Measurements from ENCODE around the gene AGAP3. TPM values are rescaled to one million over a fixed set of nuclear protein-coding genes. Genes with fewer than 3 reads are reported as not detected.

AGAP3 gene
- total RNA-seq, 3 donors from 2014 or later (not counting 1 experiment from before 2014, with no cell fraction given): 27.7 to 46.9 (median 42.8) TPM

DNA sequence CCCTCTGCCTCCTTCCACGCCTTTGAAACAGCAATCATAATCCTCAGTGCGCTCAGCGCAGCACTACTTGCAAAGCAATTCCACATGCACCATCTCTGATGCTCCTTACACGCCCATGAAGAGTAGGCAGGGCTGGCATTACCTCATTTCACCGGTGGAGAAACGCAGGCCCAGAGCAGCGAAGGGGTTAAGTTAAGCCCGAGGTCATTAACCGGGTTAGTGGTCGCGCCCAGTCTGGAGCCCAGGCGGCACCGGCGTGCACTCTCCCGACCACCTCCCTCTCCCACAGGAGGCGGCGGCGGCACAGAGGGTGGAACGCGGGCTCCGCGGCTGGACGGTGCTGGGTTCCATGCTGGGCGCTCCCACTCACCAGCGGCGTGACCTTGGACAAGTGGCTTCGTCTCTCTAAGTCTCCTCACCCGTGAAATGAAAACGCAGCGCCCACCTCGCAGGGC is 6.2 kb upstream of the AGAP3 start:
- peaks cover 25 to 46% of the 10 kb centered on the region in 2 donors for H3K4me1 Mint-ChIP-seq
- H3K9me3 ChIP-seq (ENCODE audit: control insufficient read depth, insufficient read depth, low read length): no peaks in the 10 kb centered on the region
- TF ChIP-seq, protein P1, sequence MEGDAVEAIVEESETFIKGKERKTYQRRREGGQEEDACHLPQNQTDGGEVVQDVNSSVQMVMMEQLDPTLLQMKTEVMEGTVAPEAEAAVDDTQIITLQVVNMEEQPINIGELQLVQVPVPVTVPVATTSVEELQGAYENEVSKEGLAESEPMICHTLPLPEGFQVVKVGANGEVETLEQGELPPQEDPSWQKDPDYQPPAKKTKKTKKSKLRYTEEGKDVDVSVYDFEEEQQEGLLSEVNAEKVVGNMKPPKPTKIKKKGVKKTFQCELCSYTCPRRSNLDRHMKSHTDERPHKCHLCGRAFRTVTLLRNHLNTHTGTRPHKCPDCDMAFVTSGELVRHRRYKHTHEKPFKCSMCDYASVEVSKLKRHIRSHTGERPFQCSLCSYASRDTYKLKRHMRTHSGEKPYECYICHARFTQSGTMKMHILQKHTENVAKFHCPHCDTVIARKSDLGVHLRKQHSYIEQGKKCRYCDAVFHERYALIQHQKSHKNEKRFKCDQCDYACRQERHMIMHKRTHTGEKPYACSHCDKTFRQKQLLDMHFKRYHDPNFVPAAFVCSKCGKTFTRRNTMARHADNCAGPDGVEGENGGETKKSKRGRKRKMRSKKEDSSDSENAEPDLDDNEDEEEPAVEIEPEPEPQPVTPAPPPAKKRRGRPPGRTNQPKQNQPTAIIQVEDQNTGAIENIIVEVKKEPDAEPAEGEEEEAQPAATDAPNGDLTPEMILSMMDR (IDR thresholded peaks at IDR 0.05): no peak
- ATAC-seq (peak in 2 of 3 donors; percentile 1), DNase-seq (peak in 1 of 2 donors; percentile 34)
- H3K4me3 Mint-ChIP-seq: peak overlapping the region; percentile 89
- H3K27me3 ChIP-seq (ENCODE audit: control insufficient read depth, insufficient read depth, low read length): no peaks in the 10 kb centered on the region
- peaks cover 16% of the 10 kb centered on the region for H3K36me3 ChIP-seq (ENCODE audit: control insufficient read depth, insufficient read depth, low read length)
- H3K4me3 ChIP-seq (ENCODE audit: low read length): peak overlapping the region; percentile 78
- WGBS (ENCODE audit: insufficient coverage): 2% methylated on average over 31 of the region's 31 CpGs
- no peaks in the 10 kb centered on the region for H3K9me3 Mint-ChIP-seq
- H3K27ac Mint-ChIP-seq: peak overlapping the region; percentile 50 to 98
- intact Hi-C loops (cut with micrococcal nuclease): loop anchor here (1.0 to 5.0 kb wide), 3 partner anchors 22 to 262 kb away; partner anchors contain the start of genes ABCB8 and NUB1
- H3K4me1 ChIP-seq (ENCODE audit: control insufficient read depth, insufficient read depth, low read length): peaks cover 38% of the 10 kb centered on the region
- H3K27ac ChIP-seq (ENCODE audit: low read length): peak overlapping the region; percentile 78
- no peaks in the 10 kb centered on the region for H3K36me3 Mint-ChIP-seq
- no peaks in the 10 kb centered on the region for H3K27me3 Mint-ChIP-seq (ENCODE audit: low read depth in 2 of 2)

DNA sequence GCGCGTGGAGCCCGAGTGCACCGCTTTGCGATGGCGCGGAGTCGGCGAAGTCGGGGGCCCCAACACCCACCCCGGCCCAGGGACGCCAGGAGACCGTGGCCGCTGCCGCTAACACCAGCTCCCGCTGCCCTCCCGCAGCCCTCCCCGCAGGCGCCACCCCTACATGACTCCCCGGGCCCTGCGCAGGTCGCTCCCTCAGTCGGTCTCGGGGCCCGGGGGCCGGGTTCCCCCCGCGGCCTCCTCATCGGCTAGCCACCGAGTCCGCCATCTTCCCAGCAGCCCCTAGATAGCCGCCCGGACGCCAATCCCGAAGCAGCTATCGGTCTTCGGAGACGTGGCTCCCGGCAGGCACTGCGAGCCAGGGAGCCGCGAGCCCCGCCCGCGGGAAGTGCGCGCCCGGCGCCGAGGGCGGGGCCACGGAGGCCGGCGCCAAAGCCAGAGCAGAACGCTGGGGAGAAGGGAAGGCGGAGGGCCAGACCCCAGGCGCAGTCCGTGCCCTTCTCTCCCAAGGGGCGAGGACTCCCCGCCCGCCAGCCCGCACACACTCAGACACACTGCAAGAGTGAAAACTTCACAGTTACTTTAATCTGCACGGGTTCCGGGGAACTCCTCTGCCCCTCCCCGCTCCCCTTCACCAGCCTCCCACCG is 5.6 kb upstream of the AGAP3 start, which contains the start of gene FASTK:
Gene FASTK, minus strand, starts transcription at position 288 of the 648 bp plus-strand sequence. Its CDS starts 43 bp downstream, at position 245.
- no peaks in the 10 kb centered on the region for H3K36me3 Mint-ChIP-seq
- peaks cover 44% of the 10 kb centered on the region for H3K4me1 ChIP-seq (ENCODE audit: control insufficient read depth, insufficient read depth, low read length)
- WGBS (ENCODE audit: insufficient coverage): 2% methylated on average over 66 of the region's 66 CpGs
- H3K27ac ChIP-seq (ENCODE audit: low read length): peak within 1 kb of the TSS; percentile 78
- no peaks in the 10 kb centered on the region for H3K9me3 Mint-ChIP-seq
- TF ChIP-seq, protein P1 (IDR thresholded peaks at IDR 0.05): no peak
- peak within 1 kb of the TSS; percentile 89 for H3K4me3 Mint-ChIP-seq
- no peaks in the 10 kb centered on the region for H3K9me3 ChIP-seq (ENCODE audit: control insufficient read depth, insufficient read depth, low read length)
- no peaks in the 10 kb centered on the region for H3K27me3 ChIP-seq (ENCODE audit: control insufficient read depth, insufficient read depth, low read length)
- H3K27ac Mint-ChIP-seq: peak within 1 kb of the TSS; percentile 50 to 98
- DNase-seq: peak; percentile 82 to 94
- H3K4me3 ChIP-seq (ENCODE audit: low read length): peak within 1 kb of the TSS; percentile 78
- H3K27me3 Mint-ChIP-seq (ENCODE audit: low read depth in 2 of 2): no peaks in the 10 kb centered on the region
- peak; percentile 73 to 91 (median 79) for ATAC-seq
- H3K4me1 Mint-ChIP-seq: peaks cover 30 to 51% of the 10 kb centered on the region in 2 donors
- peaks cover 11% of the 10 kb centered on the region for H3K36me3 ChIP-seq (ENCODE audit: control insufficient read depth, insufficient read depth, low read length)
- intact Hi-C loops (cut with micrococcal nuclease): loop anchor here (1.0 to 5.0 kb wide), 3 partner anchors 22 to 262 kb away; partner anchors contain the start of genes ABCB8 and NUB1

DNA sequence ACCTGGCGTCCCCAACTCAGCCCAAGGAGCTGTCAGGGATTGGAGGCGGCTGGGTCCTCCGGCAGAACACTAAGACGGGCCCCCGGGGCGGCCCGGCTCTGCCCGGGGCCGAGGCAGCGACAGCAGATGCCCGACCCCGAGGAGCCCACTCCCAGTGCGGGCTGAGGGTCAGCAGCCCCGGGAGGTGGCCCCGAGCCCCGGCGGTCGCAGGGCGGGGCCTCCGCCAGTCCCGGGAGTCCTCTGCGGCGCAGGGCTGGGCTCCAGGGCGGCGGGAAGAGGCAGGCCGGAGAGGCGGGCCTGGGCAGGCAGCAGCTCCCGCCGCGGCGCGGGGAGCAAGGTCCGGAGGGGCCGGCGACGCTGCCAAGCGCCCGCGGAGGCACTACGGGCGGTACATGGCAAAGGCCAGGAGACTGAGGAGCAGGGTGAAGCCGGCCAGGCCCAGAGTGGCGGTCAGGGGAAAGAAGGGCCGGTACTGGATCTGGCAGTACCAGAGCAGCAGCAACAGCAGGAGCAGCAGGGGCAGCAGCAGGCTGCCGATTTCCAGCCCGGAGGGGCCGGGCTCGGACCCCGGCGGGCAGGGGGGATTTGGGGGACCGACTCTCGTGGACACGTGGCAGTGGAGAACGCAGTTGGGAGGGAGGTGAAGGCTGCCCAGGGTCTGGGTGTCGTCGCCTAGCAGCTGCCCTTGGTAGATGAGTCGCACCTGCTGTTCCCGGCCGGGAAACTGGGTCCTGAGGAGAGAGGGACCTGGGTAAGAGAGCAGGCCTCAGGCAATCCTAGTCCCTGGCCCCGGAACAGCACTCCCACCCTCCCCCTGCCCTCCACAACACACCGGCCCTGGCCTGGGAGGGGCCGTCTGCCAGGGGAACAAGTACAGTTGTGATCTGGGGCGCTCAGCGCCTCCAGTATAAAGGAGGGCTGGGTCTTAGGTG is 4.8 kb upstream of the AGAP3 start:
- no peak for ATAC-seq
- DNase-seq: peak in 1 of 2 donors; percentile 23
- TF ChIP-seq, protein P1 (IDR thresholded peaks at IDR 0.05): no peak
- H3K4me3 Mint-ChIP-seq: peak overlapping the region; percentile 89
- peaks cover 47% of the 10 kb centered on the region for H3K4me1 ChIP-seq (ENCODE audit: control insufficient read depth, insufficient read depth, low read length)
- WGBS (ENCODE audit: insufficient coverage): 76% methylated on average over 63 of the region's 64 CpGs
- H3K27ac ChIP-seq (ENCODE audit: low read length): peak overlapping the region; percentile 88
- no peaks in the 10 kb centered on the region for H3K27me3 Mint-ChIP-seq (ENCODE audit: low read depth in 2 of 2)
- peaks cover 9% of the 10 kb centered on the region for H3K36me3 ChIP-seq (ENCODE audit: control insufficient read depth, insufficient read depth, low read length)
- H3K27me3 ChIP-seq (ENCODE audit: control insufficient read depth, insufficient read depth, low read length): no peaks in the 10 kb centered on the region
- peaks cover 35 to 56% of the 10 kb centered on the region in 2 donors for H3K4me1 Mint-ChIP-seq
- peak overlapping the region; percentile 13 for H3K4me3 ChIP-seq (ENCODE audit: low read length)
- peak overlapping the region; percentile 88 to 98 for H3K27ac Mint-ChIP-seq
- no peaks in the 10 kb centered on the region for H3K9me3 ChIP-seq (ENCODE audit: control insufficient read depth, insufficient read depth, low read length)
- intact Hi-C loops (cut with micrococcal nuclease): loop anchor here (5.0 kb wide), 1 partner anchor 261 kb away; the partner anchor contains the start of gene NUB1
- H3K36me3 Mint-ChIP-seq: no peaks in the 10 kb centered on the region
- H3K9me3 Mint-ChIP-seq: no peaks in the 10 kb centered on the region
